Kidney capillary endothelial cell (primary cell): Measurements from ENCODE around the gene ITPRID2.
A peak's percentile ranks its signal among the peaks of the same experiment; 100 is the strongest.
"Not testable (repeated sequence)": the region's sequence is repeated elsewhere in the genome, so short reads cannot be mapped to it uniquely, and the experiment has no call there.

Experiments used
- DNase-seq: peaks from one replicate; pipeline ENCODE4 v3.0.0-alpha.2; 2018; ENCODE audit warnings: low spot score

Gene ITPRID2

DNA sequence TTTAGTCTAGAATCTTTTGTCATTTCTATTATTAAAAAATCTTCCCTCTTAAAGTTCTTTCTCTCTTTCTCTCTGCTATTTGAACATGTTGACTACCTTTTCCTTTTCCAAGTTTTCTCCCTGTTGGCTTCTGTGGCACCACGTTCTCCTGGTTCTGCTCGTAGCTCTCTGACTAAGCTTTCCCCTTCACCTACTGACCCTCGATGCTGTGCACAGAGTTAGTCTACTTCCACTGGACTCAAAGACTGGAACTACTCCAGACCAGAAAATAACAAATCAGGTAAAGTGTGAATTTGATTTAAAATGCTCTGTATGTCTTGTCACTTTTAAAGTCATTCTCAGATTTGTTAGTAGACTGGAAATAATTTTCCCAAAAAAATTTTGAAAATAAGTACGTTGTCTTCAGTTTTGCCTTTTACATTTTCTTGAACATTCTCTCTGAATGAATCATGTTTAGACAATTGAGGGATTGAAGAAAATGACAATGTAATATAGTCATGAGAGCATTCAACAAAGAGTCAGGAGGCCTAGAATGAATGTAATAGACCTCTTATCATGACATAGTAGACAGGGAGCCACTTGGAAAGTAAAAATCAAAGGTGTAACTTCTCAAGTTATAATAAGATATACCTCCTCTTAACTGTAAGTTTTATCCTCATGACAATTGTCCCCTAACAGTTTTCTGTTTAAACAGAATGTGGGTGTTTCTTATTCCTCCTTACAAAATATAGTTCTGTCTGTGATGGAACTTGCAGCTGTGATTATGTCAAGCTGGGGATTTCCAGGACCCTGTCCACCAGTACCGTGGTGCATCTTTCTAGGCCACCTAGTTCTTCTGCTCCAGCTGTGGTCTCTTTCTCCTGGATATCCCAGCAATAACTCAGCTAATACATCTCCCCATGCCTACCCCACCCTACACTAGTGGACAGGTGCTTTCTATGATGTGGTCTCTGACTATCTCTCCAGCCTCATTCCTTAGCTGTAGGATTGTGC, 25.5 kb downstream of the ITPRID2 start:
- peak; percentile 65 for DNase-seq

DNA sequence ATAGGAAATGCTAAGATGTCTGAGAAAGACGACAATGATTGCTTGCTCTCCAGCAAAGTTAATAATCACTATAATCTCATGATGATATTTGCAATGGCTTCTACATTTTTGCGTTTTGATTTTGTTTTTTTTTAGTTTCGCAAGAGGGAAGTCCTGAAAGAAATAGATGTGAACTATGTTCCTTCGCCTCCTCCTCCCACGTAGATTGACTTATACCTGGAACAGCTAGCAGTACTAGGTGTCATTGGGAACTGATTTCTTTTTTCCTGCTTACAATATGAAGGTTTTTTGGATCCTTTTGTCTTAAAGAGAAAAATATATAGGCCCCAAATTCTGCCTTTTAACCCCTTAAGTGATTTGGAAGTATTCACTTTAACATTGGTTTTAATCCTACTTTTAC, 26.7 kb downstream of the ITPRID2 start:
- no peak for DNase-seq

DNA sequence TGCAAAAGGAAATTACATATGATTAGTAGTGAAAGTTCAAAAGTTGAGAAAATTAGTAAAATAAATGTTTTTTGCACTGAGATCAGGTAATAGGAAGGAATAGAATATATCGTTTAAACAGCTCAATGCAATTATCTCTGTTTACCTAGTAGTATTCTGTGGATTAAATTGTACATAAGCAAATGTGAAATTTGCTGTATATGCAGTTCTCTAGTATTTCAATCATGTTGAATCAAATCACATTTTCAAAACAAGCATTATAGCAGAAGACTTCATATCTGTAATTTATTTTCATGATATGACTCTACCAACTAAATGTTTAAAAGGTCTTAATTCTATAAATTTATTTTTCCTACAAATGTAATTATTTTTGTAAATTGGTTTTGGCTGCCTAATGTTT, 31.6 kb downstream of the ITPRID2 start:
- DNase-seq = no peak

DNA sequence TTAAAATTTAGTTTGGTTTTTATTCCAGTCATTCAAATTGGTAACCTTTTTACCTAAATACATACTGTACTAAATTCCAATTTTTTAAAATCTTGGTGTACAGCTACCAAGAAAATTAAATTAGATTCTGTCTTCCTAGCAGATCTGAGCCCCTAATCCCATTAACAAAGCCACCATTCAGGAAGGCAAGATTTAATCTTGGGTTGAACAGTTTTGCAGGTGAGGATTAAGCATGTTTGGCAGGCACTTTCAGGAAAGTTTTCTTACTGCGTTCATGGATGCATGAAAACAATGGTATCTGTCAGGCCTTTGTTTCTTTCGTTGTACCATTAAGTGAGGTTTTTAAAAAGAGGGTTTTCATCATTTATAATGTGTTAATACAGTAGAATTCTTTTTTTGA, 32.8 kb downstream of the ITPRID2 start:
- no peak for DNase-seq

DNA sequence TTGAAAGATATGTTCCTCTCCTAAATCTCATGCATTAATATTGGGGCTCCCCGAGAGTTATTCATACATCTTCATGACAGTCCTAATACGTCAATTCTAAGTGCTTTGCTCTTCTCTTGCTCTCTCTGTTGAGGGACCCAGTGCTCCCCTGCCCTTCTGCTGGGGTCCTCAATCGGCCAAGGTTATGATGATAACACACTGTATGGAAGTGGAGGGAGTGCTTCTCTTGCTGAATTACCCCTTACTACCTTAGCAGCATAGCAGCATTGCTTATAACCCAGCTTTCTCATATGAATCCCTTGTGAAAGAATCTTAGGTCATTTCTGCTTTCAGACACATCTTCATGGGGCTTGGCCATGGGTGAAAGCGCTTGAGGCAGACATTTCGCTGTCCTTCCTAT, 43.2 kb downstream of the ITPRID2 start:
- DNase-seq = no peak

DNA sequence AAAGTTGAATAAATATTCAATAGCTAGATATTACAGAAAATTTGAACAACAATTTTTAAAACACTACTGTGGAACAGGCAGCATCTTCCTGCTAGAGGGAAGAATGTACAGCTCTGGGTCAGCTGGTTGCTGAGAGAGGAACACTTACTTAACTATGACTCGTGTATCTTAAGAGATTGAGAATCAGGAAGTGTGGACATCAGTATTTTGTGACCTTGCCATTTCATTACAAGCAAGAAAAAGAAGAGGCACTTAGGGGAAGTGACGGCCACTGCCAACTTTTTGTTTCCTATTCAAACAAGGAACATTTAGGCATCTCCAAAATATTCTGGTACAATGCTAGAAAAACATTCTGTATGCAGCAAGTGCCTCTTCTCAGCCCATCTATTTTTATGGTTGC, 45.9 kb downstream of the ITPRID2 start:
- no peak for DNase-seq

DNA sequence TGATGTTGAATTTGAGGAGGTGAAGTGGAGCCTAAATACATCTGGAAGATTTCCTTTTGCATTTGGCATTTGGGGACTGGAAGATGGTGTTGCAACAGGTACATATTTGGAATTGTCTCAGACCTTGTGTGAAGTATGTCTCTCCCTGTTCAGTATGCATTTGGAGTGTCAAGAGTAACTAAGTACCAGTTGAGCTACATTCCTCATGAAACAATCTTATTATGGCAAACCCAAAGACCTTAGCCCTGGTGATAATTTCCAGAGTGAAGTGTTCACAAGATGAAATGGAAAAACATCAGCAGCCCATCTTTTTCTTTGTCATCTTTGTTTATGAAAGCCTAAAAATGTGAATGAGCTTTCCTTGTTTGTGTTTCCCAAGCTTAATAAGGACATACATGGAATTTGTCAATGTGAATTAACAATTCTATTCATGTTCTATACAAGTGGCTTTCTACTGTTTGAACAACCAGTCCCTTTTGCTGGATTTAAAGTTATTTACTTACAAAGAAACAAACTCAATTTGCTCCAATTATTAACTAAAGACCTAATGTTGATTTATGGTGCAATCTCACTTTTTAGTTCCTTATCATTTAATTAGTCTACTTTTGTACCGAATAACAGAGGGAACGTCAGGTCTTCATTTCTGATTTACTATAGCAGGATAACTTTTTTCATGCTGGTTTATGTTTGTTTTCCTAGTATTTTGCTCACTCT, 52.0 kb downstream of the ITPRID2 start:
- no peak for DNase-seq

DNA sequence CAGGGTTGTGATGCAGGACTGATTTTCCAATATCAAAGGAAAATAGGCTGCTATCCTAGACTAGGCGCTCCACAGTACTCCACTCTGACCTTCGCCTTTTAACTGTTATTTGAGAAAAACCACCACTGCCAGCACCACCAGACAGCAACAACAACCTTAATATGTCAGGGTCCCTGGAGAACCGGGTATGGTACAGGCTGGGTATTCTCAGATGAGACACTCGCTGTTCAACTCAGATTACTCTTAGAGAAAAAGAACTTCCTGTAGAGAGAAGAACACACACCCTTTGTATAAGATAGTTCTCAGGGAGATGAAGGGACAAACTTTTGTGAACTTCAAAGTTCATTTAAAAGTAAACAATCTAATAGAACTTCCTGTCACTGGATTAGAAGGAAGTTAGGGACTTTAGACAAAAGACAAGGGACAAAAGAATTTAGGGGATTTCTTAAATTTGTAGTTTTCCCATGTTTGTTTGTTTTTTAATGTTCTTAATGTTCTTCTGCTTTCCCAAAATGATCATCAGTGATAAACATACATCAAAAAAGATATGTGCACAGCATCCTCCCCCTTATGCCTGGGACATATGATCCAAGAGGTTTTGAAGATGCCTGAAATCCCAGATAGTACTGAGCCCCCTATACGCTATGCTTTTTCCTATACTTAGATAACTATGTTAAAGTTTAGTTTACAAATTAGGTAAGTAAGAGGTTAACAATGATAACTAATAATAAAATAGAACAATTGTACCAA, 52.8 kb downstream of the ITPRID2 start:
- DNase-seq = no peak

DNA sequence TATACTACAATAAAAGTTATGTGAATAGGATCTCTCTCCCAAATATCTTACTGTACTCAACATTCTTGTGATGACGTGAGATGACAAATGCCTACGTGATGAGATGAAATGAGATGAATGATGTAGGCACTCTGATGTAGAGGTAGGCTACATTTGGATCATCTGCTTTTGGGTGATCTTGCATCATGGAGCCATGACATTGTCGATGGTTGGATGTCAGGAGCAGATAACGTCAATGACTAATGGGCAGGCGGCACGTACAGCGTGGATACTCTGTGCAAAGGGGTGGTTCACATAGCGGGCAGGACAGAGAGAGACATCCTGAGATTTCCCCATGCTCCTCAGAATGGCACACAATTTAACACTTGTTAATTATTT, 53.4 kb downstream of the ITPRID2 start:
- DNase-seq = no peak

DNA sequence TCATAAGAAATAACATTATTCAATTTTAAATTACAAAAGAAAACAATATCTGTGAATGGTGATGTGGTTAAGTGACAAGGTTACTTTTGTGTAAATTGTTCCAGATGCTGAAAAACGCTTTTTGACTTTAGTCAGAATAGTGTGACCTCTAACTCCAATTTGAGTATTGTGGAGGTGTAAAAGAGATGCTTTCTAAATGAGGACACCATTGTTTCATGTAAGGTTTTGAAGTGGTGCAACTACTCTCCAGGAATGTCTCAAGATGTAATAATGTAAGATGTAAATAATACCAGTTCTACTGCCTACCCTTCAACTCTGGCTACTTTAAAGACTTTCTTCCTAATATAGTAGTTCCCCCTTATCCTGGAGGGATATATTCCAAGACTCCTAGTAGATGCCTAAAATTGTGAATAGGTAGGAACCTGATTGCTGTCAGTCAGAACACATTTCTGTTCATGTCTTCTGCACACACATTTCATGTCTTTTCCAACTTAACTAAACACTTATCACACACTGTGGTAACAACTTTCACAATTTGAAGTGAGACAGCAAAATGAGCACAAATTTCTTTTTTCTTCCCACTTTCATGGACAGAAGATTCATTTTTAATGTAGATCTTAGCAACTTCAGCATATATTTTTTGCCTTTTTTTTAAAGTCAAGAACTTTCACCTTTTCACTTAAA, 55.1 kb downstream of the ITPRID2 start:
- no peak for DNase-seq

DNA sequence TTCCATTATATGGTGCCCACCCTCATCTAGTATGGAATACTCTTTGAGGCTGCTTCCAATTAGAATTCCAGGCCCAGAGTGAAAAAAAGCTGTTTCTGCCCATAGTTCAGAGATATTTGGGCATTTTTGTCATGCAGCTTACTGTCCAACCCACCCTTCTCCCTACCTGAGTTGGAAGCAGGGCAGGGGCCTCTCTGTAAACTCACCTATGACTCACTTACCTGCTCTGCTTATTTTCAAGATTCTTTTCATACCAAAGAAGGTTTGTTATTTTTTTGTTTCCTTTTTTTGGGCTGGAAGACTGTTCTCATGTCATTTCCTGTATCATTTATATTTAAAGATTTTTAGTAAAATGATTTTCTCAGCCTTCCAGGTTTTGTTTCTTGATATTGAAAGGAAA, 55.7 kb downstream of the ITPRID2 start:
- no peak for DNase-seq

DNA sequence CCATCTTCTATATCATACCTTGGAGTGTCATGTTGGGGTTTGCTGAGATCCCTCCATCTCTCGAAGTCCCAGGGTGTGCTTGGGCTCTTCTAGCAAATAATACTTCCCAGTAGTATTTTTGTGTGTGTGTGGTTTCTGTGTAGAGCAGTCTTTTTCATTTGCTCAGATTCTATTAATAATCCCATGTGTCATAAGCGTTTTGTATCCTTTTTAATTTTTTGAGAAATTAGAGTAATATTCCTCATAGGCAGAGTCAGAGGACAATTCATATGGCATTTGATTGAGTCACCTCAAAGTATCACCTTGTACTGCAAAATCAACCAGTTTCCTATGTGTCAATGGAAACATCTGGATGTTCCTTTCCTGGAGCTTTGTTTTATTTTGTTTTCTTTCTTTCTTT, 56.7 kb downstream of the ITPRID2 start:
- peak; percentile 59 for DNase-seq

DNA sequence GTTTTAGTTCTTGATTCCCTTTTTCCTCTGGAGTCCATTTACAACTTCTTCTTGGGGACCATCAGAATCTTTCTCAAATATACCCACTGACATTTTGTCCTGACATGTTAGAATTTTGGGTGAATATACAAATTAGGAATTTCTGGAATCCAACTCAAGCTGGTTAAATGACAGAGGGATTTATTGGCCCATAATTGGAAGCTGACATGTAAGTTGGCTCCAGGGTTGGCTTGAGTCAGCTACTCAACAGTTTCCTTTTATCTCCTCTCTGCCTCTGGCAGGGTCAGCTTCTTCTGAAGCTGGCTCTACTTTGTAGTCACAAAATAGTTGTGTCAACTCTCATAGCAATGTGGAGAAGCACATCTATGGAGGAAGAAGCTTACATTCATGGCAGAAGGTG, 57.5 kb downstream of the ITPRID2 start:
- no peak for DNase-seq

DNA sequence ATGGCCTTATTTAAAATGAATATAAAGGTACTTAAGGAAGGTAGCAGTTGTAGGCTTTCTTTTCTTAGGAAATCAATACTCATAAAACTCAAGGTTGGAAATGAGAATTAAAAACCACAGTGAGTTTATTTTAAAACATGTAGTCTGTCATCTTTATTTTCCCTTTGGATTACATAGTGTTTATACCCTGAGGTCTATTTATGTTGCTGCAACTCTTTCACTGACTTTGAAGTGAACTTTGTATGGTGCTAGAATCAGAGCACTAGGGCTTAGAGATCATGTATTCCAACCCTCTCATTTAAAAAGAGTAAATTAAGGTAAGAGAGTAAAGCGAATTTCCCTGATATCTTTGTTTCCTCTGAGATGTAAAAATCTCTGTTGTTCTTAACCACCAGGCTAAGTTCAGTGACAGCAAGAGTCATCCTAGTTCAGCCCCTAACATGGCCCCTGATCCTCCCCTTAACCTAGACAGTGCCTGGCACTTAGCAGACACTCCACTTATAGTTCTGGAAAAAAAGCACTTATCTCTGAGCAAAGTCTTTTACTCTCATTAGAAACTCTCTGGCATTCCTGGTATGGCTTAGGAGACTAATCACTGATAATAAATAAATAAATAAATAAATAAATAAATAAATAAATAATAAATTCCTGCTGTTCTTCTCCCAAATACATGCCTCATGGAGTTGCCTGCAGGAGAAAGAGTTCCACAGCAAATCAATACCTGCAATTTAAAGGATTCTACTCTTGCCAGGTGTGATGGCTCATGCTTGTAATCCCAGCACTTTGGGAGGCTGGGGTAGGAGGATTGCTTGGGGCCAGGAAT, 61.1 kb downstream of the ITPRID2 start:
- DNase-seq = no peak

DNA sequence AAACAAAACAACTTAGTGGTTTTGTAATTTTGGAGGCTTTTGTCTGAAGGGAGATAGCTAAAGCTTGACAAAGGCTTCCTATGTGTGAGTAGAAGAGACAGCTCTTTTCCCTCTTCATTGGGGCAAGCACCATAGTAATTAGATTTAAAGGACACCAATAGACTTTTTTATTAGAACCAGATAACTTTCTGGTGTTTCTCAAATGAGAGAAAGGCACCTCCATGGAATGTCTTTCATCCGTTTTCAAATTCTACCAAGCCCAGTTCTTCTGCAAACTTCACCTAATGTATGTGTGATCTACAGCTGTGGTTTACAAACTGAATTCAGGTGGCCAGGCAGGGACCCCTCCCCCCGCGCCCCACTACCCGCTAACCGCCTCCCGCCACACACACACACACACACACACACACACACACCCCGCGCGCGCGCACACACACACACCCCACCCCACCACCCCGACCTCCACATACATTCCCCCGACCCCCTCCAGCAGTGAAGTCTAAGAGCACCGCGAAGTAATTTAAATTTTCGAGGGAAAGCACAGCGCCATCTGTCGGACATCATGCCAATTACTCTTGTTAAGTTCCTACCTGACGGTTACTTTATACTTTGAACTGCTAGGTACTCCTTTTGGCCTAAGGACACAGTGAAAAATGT, 62.5 kb downstream of the ITPRID2 start:
- DNase-seq = peak; percentile 72

DNA sequence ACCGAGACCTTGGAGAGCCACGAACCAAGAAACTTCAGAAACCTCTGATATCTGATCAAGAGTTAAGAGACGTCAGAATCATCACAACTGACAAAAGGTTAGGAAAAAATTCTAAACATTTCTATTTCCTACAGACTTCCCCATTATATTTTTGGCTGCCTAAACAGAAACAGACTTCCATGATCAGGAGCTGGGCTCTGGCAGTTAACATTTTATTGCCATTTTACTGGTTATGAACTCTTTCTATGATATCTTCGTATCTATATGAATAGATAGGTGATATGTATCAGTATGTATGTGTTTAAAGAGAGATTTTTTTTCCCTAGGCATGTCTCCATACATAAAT, 63.0 kb downstream of the ITPRID2 start:
- no peak for DNase-seq

DNA sequence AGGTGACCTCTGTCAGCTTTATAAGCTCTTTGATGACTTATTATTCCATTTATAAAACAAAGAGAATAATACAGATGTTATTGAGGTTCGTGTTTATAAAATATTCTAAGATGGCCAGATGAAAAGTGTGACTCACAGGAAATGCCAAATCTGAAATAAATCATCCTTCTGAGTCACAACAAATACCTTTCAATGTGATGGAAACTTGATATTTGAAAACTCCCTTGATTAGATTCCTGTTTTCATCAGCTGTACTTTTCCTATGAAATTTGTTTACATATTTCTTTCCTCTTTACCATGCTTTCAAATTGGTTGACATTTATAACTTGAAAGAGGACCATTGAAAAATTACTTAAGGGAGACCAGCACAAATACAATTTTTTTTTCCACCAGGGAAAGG, 63.5 kb downstream of the ITPRID2 start:
- peak; percentile 90 for DNase-seq

DNA sequence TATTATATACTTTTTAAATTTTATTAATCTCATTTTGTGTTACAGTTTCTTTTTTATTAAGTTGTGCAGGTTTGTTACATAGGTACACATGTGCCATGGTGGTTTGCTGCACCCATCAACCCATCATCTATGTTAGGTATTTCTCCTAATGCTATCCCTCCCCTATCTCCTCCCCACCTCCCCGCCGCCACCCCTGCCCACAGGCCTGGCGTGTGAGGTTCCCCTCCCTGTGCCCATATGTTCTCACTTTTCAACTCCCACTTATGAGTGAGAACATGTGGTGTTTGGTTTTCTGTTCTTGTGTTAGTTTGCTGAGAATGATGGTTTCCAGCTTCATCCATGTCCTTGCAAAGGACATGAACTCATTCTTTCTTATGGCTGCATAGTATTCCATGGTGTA, 64.3 kb downstream of the ITPRID2 start:
- DNase-seq = not testable (repeated sequence)

DNA sequence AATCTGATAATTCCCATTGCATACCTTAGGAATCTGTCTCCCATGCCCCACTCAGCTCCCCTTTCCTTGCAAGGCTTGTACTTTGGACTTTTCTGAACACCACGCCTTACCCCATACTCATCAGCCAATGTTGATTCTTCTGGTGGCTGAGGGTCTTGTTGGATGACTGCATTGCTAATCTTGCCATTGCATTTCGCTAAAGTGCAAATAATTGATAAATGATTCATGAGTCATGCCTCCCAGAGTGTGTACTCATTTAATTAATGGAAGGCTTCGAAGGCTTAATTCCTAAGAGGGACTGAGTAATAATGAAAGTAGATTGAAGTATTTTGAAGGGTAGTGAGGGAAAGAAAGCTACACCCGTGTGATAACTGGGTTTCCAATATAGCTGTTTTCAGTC, 66.1 kb downstream of the ITPRID2 start:
- DNase-seq = no peak

DNA sequence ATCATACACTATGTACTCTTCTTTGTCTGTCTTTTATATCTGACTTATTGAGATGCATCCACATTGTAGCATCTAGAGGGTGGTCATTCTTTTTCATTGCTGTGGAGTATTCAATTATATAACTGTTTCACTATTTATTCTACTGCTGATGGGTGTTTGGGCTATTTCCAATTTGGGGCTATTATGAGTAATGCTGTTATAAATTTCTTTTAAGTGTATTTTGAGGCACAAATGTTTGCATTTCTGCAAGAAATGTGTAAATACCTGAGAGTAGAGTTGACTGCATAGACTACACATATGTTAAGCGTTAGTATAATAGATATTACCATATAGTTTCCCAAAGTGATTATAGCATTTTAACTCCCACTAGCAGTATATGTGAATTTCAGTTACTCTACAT, 67.2 kb downstream of the ITPRID2 start:
- no peak for DNase-seq

DNA sequence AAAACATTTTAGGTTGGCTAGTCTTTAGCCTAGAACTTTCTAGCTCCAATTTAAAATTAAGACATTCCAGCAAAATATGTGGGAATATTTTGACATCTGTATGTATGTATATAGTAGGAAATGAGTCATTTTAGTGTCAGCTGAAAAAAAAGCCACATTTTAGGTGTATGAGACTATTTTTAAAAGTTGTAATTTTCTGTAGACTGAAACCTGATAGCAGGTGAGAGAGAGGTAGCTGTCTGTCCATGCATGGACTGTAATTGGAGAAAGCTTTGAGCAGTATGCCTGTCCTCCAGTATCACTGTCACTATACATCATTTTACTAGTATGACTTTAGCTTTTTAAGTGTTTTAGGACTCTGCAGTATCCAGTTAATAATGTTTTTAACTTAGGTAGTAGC, 68.0 kb downstream of the ITPRID2 start:
- DNase-seq = peak; percentile 48
